Left renal cortex interstitium (tissue), 4 donors: ENCODE data around the gene OSTF1. TPM values are rescaled to one million over a fixed set of nuclear protein-coding genes. Genes with fewer than 3 reads are reported as not detected.

ENCODE experiments used
- DNase-seq, 4 donors: peaks; one replicate each; pipeline ENCODE4 v3.0.0-alpha.2; 2013; ENCODE audit warnings: low read depth in 4 of 4, low spot score in 2 of 4, missing footprints in 1 of 4
- polyA plus RNA-seq, 4 donors: library from polyadenylated mRNA; unstranded; fragments of 120-200 nt; gene quantifications; one replicate each; pipeline ENCODE4 v1.2.1, GENCODE V29; 2013; ENCODE audit not compliant: insufficient read length in 4 of 4

Gene OSTF1, protein sequence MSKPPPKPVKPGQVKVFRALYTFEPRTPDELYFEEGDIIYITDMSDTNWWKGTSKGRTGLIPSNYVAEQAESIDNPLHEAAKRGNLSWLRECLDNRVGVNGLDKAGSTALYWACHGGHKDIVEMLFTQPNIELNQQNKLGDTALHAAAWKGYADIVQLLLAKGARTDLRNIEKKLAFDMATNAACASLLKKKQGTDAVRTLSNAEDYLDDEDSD
- polyA plus RNA-seq = 10 to 100 TPM; 21.1 to 31.6 (median 27.9) TPM

DNA sequence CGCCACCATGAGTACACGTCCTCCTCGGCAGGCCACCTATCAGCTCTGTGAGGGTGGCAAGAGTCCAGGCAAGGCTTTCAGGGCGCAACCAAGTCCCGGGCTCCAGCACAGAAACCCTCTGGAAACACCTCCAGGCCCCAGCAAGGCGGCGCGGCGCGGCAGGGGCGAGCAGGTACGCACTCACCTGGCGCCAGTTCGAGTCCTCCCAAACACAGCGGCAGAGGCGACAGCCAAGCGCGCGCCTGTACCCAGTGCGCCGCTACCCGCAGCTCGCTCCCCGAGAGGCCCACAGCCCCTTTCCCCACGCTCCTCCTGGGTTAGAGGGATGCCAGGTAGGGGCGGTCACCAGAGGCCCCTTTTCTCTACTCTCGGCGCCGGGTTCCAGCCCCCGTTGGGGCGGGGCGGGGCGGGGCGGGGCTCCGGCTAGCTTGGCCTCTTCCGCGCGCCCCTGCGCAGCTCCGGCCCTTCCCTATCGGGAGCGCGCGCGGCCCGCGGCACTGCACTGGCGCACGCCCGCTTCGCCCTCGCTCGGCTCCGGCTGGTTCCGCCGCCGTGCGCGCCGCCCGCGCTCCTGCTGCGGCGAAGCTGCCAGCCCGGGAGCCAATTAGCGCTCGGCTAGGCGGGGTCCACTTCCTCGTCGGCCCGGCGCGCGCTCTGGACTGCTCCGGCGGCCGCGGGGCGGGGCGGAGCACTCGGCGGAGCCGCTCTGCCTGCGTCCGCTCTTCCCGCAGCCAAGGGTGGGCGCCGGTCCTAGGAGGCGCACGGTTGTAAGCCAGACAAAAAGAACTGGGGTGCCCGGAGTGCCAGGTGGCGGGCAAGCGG is at the start of gene OSTF1, which contains the start of gene NMRK1:
OSTF1 (plus strand) TSS at position 691 of the 822 bp plus-strand sequence. CDS start 179 bp downstream, outside the sequence.
NMRK1 (minus strand) TSS at position 332 of the 822 bp plus-strand sequence. CDS start 5,040 bp downstream, outside the sequence.
- peak; percentile 75 to 92 (median 86) for DNase-seq

DNA sequence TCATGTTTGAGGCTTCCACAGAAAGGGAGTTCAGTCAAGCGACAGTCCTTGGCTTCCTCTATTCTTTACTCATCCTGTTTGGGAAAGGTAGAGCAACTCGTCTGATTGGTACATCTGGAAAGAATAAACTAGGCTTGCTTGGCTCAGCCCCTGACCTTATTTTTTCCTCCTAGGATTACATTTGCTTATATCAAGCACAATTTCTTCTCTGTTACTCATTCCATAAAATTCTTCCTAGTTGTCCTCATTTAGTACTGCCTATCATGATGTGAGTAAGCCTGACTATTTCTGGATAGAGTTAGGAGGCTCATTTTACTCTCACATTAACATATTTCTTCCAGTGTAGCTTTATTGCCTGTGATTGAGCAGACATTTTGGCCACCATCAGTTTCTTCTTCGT is 49.3 kb upstream of the OSTF1 start:
- no peak for DNase-seq

DNA sequence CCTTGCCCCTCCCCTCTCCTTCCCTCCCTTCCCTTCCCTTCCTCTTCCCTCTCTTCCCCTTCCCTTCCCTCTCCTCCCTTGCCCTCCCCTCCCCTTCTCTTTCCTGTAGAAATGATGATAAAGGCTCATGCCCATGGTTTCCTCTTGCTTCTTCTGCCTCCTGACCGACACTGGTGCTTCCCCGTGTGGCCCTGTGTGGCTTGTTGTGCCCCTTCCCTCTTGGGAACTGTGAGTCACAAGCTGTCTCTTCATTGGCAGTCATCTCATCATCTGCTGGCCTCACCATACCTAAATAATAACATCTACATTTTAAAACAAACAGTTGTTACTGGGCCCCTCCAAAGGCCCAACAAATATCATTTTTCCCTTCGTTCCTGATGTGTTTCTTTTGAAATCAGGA is 48.5 kb upstream of the OSTF1 start:
- no peak for DNase-seq

DNA sequence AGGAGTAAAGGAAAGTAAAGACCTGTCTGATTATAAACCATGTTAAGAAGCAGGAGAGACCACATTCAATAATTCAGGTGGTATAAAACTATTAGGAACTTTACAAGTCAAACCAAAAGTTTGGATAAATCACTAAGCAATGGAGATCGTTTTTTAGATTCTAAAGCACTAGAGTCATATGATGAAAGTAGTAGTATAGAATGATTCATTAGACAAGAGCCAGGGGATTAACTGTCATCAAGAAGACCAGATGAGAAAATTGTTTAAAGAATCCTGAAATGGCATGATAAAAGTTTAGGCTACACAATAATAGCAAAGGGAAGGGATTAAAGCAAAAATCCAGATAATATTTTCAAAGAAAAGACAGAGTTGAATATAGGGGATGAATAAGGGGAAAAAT is 47.3 kb upstream of the OSTF1 start:
- no peak for DNase-seq

DNA sequence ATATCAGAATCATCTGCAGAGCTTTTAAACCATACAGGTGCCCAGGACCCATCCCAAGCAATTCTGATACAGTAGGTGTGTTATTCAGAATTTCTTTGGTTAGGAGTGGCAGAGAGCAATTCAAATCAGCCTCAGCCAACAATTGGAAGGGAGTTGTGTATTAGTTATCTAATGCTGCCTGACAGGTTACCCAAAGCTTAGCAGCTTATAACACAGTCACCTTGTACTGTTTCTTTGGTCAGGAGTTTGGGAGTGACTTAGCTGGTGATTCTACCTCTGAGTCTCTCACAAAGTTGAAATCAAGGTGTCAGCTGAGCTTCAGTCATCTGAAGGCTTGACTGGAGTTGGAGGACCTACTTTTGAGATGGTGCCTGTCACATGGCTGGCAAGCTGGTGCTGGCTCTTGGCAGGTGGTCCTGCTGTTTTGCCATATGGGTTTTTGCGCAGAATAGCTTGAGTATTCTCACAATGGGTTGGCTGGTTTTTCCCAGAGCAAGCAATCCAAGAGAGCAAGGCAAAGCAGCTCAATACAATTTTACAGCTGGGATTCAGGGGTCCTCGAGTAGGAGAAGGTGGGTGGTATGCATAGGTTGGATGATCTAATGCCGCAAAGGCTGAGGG is 41.5 kb upstream of the OSTF1 start:
- no peak for DNase-seq

DNA sequence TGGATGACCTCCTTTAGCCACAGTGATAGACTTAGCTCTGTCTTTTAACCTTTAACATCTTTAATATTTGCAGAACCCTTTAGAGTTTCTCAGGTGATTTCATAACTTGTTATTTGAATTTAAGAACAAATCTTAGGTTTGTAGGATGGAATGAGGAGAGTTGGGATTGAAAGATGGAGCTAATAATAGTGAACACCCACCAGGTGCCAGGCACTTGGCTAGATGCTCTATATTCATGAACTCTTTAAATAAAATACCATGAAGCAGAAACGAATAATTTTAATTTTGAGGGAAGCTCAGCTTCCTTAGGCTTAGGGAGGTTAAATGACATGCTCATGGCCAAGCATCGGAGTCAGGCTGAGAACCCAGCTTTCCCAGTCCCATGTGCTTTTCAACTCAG is 40.8 kb upstream of the OSTF1 start:
- no peak for DNase-seq

DNA sequence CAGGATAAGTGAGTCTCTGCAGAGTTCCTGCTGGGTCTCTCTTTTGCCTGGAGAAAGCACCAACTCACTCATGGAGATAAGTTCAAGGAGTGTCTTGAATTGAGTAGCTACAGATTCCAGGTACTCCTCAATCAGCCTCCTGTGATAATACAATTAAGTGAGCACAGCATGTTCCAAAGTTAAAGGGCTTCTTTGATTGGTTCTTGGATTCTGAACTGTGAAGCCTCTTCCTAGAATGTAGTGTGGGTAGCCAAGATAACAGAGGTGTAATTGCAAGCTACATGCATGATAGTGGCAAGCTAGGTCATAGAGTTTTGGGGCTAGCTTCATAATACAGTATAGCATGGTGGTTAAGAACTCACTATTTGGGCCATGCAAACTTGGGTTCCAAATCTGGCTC is 37.0 kb upstream of the OSTF1 start:
- DNase-seq = no peak

DNA sequence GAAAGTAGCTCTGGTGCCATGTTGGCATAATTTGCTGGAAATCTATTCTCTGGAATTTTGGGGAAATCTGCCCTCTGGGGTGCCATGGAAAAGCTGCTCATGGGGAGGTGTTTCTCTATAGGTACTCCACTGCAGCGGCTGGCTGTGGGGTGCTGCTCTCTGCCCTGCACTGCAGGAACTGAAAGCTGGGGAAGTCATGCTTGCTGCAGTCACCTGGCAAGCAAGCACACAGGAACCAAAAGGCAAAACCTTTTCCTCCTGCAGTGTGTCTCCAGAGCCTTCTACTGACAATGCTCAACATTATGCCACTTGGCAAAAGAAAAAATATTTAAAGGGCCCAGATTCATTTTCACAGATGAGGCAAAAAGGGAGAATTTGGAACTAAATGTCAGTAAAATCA is 34.4 kb upstream of the OSTF1 start:
- DNase-seq = no peak

DNA sequence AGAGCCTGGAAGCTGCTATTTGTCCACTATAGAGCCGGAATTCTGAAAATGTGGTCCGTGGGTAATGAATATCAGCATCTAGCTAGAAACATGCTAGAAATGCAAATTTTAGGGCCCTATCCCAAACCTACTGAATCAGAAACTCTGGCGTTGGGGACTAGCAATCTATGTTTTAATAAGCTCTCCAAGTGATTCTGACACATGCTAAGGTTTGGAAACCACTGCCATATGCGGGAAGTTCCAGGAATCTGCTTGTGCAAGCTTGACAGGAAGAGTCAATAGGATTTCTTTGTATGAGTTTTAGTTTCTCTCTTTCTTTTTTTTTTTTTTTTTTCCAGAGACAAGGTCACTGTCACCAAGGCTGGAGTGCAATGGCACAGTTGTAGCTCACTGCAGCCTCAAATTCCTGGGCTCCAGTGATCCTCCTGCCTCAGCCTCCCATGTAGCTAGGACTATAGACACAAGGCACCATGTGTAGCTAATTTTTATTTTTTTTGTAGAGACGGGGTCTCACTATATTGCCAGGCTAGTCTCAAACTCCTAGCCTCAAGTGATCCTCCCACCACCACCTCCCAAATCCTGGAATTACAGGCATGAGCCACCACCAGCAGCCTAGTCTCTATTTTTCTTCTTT is 33.8 kb upstream of the OSTF1 start:
- no peak for DNase-seq

DNA sequence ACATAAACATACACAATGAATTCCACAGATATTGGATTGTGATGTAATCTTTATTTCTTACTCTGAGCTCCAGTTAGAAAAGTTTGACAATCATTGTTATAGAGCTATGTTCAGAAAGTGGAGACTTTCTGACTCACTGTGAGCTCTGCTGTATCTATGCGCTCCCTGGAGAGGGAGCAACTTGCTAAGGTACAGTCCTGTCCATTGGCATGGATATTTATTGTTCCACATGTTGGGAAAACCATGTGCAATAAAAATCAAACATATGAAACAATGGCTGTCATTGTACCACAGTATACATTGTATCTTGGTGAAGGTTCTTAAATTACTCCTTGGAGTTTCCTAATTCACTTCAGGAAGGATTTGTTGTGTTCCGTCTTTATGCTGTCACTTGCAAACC is 27.1 kb upstream of the OSTF1 start:
- no peak for DNase-seq

DNA sequence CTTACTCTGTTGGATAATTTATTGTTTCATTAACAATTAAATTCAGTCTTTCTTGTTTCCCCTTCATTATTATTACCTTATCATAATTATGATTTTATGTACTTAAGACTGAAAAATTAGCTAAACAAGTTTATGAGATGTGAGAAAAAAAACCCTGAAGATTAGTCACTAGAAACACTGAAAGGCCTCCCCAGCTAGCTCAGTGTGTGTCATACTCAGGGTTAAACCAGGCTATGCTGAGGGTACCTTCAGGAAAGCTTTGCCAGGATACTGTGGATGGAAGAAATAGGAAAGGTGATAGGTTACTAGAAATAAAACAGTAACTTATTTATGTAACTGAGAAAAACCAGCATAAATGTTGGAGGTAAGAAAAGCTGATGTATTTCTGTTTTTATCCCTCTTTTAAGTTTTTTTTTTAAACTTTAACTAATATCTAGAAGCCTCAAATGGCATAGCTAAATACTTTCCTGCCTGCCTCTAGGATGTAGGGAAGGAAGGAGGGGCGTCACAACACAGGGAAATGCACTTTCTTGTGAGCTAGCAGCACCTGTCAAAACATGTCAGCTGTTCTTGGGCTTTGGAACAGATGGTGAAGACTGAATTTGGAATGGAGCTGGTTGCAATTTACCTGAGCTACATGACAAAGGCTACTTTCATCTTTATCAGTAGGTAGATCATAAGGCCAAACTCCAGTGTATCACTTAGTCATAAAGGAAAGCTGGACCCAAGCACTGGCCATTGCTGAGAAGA is 24.6 kb upstream of the OSTF1 start:
- no peak for DNase-seq

DNA sequence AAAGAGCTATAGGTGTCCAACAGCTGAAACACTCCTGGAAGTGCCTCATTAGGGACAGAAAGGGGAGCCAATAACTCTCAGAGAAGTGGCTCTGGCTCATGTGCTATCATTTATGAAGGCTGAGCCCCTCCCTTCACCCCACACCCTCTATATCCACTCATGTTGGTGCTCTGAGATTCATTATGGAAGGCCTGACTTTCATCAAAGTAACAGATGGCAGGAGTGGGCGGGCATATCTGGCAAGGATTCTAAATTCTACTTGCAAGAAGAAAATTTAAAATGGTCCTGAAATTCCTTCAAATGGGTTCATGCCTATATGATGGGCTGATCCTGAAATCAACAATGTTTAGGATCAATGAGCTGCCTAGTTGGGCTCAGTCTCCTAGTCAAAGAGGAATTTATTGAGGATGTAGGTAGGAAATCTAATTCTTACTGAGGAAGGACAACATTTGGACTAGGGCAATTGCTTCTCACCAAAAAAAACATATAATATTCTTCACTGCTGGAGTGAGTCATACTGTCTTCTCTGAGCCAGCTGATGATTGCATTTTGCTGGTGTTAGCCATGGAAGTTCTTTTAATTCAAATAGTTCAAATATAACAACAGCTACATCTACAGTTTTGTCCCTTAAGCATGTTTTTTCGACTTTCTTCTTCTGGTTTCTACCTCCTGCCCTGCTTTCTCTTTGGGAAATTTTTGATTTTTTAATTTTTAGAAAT is 23.8 kb upstream of the OSTF1 start:
- no peak for DNase-seq

DNA sequence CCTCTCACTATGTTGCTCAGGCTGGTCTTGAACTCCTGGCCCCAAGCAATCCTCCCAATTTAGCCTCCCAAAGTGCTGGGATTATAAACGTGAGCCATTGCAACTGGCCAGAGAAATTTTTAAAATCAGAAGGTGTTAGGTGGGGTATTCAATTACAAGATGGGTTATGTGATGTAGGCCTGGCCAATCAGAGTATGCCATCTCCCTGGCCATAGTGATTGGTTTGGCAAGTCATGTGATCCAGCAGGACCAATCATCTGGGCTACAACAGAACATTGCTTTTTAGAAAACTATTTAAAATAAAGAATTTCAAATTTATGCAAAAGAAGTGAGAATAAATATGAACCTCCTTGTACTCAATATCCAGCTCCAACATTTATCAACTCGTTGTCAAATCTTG is 22.8 kb upstream of the OSTF1 start:
- DNase-seq = no peak

DNA sequence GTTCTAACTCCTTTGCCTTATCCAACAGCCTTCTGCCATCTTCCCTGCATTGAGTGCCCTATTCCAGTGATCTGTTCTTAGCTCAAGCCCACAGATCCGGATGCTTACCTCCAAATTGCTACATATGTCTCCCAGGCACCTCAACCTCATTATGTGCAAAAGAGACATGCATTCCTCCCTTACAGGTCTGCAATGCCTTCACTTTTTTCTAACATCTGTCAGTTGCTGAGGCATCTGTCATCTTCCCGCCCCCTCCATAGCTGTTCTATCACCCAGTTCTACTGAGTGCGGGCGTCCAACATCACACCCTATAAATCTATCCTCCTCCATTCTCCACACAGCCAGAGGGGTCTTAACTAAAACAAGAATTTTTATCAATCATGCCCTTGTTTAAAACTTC is 20.4 kb upstream of the OSTF1 start:
- DNase-seq = no peak

DNA sequence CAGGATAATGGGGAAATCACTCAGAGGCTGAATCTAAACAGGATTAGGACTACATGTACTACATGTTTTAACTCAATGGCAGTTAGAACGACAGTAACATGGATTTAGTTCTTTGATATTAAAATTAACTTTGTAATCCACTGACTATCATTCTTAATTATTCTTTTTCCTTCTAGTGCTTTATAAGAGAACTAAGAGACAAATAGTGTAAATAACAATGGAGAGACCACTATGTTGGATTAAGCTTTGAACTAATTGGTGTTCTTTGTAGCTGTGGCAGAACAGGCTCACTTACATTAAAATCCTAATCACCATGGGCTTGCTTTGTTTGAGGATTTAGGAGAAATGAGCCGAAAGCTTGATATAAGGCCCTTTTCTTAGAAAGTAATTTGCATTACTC is 19.1 kb upstream of the OSTF1 start:
- no peak for DNase-seq

DNA sequence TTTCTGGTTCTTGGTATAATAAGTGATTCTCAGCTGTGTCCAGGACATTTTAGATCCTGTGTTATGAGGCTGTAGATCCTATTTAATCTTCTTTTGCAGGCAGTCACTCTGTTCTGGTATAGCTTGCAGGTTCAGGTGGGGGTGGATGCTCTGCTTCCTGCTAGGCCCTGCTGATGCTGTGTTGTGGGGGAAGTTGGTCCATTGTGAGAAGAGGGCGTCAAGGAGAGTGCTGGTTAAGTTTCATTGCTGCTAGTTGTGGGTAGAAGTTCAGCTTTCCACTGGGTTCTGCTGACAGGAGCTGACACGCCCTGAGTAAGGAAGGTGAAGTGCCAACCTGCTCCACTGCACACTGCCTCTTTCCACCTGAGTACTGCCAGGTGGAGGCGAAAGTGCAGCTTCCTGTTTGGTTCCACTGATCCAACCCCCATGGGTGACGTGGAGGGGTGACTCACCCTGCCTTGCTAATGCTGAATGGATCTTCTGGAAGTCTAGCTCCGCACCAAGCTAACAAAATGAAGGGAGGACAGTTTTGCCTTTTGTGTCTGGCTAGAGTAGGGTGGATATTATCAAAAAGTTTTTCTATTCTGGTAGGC is 16.7 kb upstream of the OSTF1 start:
- no peak for DNase-seq

DNA sequence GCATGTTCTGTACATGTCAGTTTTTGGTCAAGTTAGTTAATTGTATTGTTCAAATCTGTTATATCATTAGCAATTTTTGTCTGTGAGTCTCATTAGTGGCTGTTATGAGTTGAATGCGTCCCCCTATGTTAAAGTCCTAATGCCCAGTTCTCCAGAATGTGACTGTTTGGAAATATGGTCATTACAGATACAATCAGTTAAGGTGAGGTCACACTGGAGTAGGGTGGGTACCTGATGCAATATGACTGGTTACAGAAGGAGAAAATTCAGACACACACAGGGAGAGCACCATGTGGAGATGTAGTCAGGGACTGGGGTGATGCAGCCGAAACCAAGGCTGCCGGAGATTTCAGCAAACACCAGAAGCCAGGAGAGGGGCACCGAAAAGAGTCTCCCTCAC is 15.4 kb upstream of the OSTF1 start:
- no peak for DNase-seq

DNA sequence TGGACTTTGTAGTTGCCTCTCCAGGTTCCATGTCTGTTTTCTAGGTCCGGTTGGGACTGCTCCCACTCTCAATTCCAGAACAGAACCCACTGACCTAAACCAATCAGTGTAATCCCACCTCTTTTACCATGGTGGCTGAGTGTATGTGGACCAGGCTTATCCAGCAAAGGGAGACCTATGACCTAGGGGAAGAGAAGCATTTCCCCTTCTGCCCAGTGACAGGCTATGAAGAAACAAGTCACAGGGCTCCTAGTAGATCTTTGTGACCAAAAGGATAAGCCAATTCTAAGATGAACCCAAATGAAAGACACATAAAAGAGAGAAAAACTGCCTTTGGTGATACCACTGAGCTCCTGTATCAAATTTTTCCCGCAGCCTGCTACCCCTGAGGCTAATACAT is 6.7 kb upstream of the OSTF1 start:
- no peak for DNase-seq

DNA sequence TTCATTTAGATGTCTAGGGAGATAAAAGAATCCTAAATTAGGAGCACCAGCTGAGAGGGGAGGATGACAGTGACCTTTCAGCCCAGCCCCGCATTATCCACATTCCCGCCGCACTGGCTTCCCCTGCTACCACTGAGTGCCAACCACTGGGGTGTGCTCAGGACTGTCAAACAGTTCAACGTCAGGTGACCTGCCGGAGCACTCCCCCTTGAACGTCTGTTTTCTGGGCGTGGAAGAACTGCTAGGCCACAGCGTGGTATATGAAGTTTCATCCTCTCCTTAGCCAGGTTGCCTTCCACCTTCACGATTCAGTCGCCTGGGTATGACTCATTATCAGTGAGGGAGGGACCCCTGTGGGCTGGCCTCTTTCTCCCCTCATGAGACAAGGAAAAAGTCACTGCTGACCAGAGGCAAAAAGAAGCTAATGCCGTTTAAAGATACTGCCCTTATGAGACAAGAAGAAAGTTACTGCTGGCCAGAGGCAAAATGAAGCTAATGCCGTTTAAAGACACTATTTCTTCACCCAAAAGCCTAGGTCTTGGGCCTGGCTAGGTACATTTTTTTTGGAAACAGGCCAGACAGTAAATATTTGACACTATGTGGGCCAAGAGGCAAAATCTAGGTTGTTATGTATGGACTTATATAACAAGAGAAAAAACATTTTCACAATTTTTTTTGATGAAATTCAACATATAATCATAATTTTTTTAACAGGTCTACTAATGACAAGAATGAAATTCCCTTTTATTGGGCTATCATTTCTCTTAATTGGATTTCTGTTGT is 4.9 kb upstream of the OSTF1 start:
- no peak for DNase-seq
